Stimulated activated CD4-positive, alpha-beta T cell treated with anti-CD3 and anti-CD28 coated beads, Interleukin-2, amount 100 ng/mL, for 4 hours (primary cell): Measurements from ENCODE around the gene FUOM.
"Not testable (repeated sequence)": the region's sequence is repeated elsewhere in the genome, so short reads cannot be mapped to it uniquely, and the experiment has no call there.

ENCODE experiments used
- DNase-seq: peaks from one replicate; pipeline ENCODE4 v3.0.0-alpha.2; 2020; ENCODE audit warnings: low read depth

Gene FUOM

GRCh38 chr10:133329491-133330202 lies 28.2 kb downstream of the FUOM start:
- peak; percentile 82 for DNase-seq

GRCh38 chr10:133328358-133329343 lies 29.2 kb downstream of the FUOM start:
- DNase-seq, result no peak

- no peak for DNase-seq
These were observed 30.0 kb downstream of the FUOM start for GRCh38 chr10:133327651-133328357.

GRCh38 chr10:133326745-133327650 lies 30.8 kb downstream of the FUOM start:
- DNase-seq, result no peak

GRCh38 chr10:133326223-133326551 lies 31.6 kb downstream of the FUOM start:
- no peak for DNase-seq

GRCh38 chr10:133325440-133326222 lies 32.2 kb downstream of the FUOM start:
- no peak for DNase-seq

GRCh38 chr10:133324857-133325260 lies 33.0 kb downstream of the FUOM start:
- no peak for DNase-seq

- DNase-seq, result peak; percentile 49
These were observed 33.5 kb downstream of the FUOM start for GRCh38 chr10:133324198-133324792.

GRCh38 chr10:133322064-133322709 lies 35.6 kb downstream of the FUOM start:
- DNase-seq, result not testable (repeated sequence)

GRCh38 chr10:133320852-133321422 lies 36.9 kb downstream of the FUOM start:
- not testable (repeated sequence) for DNase-seq

- peak; percentile 29 for DNase-seq
These were observed 39.2 kb downstream of the FUOM start for GRCh38 chr10:133318494-133319127.

- DNase-seq, result no peak
These were observed 41.1 kb downstream of the FUOM start for GRCh38 chr10:133316732-133317131.

GRCh38 chr10:133316266-133316665 lies 41.6 kb downstream of the FUOM start:
- DNase-seq, result no peak

GRCh38 chr10:133315847-133316246 lies 42.0 kb downstream of the FUOM start:
- DNase-seq, result no peak

- no peak for DNase-seq
These were observed 42.9 kb downstream of the FUOM start for GRCh38 chr10:133314911-133315310.

GRCh38 chr10:133313192-133313591 lies 44.6 kb downstream of the FUOM start:
- DNase-seq, result no peak

GRCh38 chr10:133312769-133313145 lies 45.1 kb downstream of the FUOM start:
- no peak for DNase-seq

GRCh38 chr10:133312016-133312768 lies 45.6 kb downstream of the FUOM start:
- DNase-seq, result no peak
